ENCODE results near the gene RNF135.

DNA sequence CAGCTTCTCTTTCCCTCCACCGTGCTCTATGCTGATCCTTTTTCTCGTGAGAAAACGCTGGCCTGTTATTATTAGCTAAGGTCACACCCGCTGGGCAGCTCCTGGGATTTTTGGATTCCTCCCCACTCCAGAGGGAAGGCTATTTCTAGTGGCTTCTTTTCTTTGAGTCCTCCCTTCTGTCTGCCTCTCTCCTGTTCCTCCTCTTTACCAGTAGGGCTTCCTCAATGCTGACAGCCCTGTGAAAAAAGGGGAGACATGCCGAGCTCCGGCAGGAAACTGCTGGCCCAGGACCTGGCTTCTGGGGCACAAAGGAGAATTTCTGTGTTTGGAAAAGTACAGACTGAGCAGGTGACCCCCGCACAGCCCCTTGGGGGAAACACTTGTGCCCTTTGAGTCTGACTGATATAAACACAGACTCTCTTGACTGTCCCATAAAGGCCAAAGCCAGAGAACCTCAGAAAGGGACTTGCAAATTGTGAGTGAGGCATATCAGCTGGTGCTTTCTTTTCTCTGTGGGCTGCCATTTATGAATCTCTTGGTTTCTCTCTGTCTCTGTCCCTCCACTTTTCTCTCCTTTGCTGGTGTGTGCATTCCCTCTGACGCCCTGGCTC, 14.0 kb upstream of the RNF135 start:
- TF ChIP-seq, protein P1, sequence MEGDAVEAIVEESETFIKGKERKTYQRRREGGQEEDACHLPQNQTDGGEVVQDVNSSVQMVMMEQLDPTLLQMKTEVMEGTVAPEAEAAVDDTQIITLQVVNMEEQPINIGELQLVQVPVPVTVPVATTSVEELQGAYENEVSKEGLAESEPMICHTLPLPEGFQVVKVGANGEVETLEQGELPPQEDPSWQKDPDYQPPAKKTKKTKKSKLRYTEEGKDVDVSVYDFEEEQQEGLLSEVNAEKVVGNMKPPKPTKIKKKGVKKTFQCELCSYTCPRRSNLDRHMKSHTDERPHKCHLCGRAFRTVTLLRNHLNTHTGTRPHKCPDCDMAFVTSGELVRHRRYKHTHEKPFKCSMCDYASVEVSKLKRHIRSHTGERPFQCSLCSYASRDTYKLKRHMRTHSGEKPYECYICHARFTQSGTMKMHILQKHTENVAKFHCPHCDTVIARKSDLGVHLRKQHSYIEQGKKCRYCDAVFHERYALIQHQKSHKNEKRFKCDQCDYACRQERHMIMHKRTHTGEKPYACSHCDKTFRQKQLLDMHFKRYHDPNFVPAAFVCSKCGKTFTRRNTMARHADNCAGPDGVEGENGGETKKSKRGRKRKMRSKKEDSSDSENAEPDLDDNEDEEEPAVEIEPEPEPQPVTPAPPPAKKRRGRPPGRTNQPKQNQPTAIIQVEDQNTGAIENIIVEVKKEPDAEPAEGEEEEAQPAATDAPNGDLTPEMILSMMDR (conservative IDR thresholded peaks at IDR 0.05 in 1 of 2, IDR thresholded peaks at IDR 0.05 in 1 of 2; ENCODE audit: low read depth in 1 of 2, low read length in 2 of 2), result peak; percentile 7 to 12
- TF ChIP-seq EZH2 (IDR thresholded peaks at IDR 0.05; ENCODE audit: low read length, missing control alignments), result no peak
